GM04503 (cell line): ENCODE measurements around the gene EML2.
"Not testable (repeated sequence)": the region's sequence is repeated elsewhere in the genome, so short reads cannot be mapped to it uniquely, and the experiment has no call there.

Experiments
- DNase-seq: peaks from one replicate; pipeline ENCODE4 v3.0.0-alpha.2; 2012; ENCODE audit warnings: low read depth

The EML2 gene

DNA sequence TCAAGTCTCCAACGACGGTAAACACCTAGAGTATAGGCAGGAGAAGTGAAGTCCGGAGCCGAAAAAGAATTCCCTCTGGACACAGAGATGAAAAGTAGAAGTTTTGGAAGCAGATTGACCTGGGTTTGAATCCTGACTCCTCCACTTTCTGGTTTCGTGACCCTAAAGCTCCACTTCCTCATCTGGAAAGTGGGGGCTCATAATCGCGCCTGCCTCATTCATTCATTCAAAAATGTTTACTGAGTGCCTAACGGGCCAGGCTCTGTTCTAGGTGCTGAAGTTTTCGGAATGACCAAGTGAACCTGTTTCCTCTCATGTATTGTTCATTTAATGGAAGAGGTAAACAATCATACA is 7.1 kb upstream of the EML2 start:
- no peak for DNase-seq

- DNase-seq, result no peak
These were observed 6.6 kb upstream of the EML2 start for GRCh38 chr19:45645631-45646344.

DNA sequence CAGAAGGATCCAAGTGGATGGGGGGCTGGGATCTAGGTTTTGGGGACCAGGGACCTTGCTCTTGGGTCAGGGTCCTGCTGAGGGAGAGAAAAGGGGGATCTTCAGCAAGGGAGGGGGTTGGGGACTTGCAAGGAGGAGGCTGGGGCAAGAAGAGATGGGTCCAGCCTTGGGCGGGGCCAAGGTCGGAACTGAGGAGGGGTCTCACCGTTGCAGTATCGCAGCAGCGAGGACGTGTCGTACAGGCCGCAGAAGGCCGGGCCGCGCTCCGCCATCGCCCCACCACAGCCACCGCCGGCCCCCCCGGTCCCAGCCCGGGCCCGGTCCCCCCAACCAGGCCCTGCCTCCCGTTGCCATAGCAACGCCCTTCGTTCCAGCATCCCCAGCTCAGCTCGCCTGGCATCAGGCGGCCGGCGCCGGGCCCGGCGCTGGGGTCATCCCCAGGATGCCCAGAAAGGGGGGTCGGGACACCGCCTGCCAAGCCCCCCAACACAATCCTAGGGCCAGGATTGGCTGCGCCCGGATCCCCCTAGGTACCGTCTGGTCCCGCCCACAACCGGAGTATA is 6.0 kb upstream of the EML2 start:
- no peak for DNase-seq

DNA sequence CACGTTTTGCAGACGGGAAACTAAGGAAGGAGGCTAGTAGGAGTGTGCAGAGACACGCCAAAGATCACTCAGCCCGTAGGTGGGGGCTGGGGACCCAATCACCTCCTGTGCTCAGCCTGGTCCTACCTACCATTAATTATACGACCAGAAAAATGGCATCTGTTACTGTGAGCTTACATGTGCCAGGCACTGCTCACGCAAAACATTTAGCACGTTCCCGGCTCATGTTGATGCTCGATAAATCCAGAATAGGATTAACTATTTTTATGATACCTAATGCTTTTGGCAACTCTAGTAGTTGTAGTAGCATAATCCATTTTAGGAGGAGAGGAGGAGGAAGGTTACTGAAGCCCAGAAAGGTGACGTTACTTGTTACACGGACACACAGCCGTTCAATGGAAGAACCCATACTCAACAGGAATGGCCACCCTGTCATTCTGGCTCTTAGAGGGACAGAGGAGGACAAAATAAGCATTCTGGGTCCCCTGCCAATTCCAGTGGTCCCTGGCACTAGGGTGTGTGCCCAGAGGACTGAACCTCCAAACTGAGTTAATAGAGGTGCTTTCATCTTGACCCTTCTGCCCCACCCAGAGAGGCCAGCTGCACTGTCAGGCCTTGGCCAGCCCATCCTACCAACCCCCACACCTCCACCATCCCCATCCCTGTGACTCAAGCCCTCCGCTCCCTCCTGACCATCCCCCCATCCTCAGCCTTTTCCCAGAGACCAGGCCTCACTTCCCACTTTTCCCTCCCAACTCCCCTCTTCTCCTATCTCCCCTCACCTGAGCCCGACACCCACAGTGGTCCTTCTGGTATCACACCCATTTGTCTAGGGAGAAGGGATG is 5.0 kb upstream of the EML2 start:
- DNase-seq, result no peak

DNA sequence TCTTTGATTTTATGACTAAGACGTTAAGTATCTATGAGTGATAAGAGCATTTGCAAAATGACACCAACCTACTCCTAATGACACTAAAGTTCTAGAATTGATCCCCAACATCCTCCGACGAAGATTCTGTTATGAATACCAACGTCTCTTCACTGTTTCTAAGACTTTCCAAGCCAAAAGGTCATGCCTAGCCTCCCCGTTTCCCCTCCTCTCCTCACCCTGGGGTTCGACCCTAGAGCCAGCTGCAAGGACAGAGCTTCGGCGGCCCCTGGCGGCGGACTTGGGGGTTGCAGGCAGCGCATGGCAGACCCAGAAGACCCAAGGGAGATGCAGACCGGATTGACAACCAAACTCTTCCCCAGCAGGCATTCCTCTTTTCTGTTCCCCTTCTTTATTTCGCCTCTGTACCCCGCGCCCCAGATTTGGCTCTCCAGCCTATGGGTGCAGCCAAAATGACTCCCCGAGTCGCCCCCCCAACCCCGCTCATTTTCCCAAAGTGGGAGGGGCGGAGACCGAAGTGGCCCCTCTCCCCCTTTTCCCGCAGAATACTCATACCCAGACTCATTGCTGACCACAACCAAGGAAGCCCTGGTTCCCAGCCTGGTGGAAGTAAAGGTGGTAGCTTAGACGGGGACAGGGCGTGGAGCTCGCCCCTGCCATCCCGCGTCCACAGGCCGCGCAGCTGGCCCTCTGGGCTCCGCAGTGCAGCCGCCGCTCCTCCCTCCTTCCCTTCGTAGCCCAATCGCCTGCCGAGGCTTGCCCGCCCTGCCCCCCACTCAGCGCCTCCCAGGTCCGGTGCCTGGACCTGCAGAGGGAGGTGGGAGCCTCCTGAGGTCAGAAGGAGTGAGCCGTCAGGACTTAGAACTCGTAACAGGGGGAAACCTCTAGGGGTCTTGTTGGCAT is 4.1 kb upstream of the EML2 start:
- peak; percentile 31 for DNase-seq

DNA sequence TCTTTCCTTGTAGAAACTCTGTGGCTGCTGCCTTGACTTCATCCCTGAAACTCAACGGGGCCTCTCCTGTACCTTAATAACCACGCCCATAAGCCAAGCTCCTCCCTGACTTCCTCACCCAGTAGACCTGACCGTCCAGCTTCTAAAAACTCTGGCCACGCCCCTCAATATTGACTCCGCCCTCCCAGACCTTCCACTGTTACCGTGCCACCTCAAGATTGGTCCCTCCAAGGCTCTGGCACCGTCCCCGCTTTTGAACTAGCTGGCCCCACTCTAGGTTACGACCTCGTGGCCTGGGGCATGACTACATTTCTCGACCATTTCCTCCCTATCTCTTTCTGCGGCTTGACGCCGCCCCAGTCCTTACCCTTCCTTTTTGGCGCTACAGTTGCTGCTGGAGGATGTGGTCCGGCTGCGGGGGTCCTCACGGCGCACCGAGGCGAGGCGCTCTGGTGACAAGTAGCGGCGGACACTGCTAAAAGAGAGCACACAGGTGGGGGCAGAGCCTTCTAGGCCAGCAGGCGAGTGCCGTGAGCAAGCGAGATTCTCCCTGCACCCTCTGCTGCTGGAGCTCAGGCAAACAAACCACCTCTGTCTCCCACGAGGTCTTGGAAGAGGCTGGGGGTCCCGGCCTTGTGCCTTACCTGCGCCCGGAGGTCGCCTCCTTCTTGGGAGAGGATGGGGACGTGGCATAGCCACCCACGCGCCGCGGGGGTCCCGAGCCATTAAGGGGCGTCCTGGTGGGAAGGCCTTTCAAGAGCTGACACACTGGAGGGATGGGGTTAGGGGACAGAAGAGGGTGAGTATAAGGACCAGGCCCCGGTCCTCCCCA is 2.3 kb upstream of the EML2 start:
- no peak for DNase-seq

DNA sequence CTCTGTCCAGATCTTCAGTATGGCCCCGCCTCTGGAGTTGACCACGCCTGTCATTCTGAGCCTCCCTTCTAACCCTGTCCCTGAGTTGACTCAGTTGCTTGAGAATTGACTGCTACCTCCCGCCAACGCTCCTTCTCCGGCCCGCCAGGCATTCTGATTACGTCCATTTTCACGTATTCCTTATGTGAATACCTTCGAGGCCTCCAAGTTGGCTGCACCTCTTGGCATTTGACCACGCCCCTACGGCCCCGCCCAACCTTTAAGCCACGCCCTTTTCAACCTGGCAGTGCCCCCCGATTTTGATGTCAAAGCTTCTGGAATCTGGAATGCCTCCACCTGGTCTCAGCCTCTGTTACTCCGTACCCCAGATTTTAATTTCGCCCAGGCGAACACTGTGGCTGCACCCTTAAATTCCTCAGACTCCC is 1.7 kb upstream of the EML2 start:
- no peak for DNase-seq

DNA sequence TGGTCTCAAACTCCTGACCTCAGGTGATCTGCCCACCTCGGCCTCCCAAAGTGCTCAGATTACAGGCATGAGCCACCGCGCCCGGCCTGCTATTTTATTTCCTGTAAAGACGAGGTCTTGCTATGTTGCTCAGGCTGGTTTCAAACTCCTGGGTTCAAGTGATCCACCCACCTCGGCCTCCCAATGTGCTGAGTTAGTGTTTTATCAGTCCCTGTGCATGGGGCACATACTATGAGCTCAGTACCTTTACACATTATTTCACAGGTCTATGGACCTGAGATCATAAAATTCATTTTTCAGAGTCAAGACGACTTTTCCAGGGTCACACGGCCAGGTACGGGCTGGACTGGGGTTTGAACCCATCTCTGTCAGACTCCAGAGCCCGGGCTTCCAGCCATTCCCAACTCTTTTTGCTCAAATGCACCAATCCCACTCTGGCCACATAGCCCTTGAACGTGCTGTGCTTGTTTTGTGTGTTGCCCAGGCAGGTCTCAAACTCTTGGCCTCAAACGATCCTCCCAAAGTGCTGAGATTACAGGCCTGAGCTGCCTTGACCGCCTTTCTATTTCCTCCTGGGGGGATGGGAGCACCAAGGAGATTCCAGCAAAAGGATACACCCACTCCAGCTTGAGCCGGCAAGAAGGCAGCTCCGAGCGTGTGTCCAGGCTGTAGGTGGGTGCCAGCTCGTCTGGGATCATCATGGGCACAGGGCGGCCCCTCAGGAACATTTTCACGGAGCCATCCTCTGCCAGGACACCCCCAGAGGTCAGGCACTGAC is 1.1 kb downstream of the EML2 start:
- DNase-seq, result peak; percentile 30

DNA sequence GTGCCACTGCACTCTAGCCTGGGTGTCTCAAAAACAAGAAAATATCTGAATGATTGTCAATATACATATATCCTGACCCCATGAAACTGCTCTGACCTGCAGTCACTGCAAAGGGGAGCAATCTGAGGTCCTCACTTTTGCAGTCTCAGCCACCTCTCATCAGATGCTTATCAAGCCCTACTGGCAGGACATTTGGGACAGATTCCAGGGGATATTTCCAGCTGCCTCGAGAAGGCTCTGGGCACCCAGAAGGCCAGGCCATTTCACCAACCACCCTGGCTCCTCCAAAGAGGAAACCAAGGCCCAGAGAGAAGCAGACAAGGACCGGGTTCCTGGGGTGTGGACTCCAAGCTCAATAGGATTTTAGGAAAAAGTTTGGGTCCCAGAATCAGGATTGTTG is 2.3 kb downstream of the EML2 start:
- DNase-seq, result no peak

- no peak for DNase-seq
These were observed 2.9 kb downstream of the EML2 start for GRCh38 chr19:45636275-45636674.

- peak; percentile 80 for DNase-seq
These were observed 6.6 kb downstream of the EML2 start for GRCh38 chr19:45632468-45633196.

DNA sequence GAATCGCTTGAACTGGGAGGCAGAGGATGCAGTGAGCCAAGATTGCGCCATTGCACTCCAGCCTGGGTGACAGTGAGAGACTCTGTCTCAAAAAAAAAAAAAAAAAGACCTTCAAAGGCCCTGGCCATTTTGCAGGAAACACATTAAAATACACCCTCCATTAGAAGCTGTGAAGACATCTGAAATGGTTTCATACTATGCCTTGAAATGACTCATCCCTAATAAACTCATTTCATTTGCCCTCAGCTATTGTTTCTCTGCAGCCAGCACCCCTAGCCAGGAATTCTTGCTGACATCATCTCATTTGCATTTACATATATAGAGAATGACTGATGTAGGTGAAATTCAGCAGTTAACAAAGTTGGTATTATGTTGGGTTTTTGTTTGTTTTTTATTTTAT is 8.7 kb downstream of the EML2 start:
- DNase-seq, result peak; percentile 89

GRCh38 chr19:45629704-45630103 is 9.5 kb downstream of the EML2 start:
- DNase-seq, result no peak

- not testable (repeated sequence) for DNase-seq
These were observed 11.0 kb downstream of the EML2 start for GRCh38 chr19:45628219-45628618.

GRCh38 chr19:45623984-45624383 is 15.2 kb downstream of the EML2 start:
- no peak for DNase-seq

DNA sequence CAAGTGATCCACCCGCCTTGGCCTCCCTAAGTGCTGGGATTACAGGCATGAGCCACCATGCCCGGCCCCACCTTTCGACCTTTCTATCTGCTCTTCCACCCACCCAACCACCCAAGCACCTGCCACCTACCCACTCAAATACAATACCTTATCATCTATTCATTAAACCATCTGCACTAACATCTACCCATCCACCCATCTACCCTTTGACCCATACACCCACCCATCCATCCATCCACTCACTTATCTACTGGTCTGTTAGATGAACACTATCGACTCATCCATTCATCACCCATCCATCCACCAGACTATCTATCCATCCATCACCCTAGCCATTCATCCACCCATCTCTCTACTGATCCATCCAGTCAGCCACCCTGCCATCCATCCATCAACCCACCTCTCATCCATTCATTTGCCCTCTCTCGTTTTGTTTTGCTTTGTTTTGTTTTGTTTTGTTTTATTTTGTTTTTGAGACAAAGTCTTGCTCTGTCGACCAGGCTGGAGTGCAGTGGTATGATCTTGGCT is 17.2 kb downstream of the EML2 start:
- DNase-seq, result no peak

DNA sequence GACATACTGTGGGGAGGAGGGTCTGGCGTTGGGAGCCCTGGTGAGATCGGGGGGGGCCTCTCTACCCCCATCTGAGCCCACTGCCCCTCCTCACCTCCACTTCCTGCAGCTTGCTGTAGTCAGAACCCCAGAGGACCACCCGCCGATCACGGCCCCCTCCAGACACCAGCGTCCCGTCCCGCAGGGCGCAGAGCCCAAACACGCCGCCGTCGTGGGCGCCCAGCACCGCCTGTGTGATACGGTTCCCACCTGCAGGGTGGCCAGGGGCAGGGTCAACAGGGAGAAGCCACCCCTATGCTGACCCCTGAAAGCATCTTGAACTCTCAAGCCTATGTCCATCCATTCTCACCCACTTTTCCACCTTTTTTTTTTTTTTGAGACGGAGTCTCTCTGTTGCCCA is 17.8 kb downstream of the EML2 start:
- DNase-seq, result no peak

- DNase-seq, result no peak
These were observed 22.5 kb downstream of the EML2 start for GRCh38 chr19:45616704-45617017.

GRCh38 chr19:45615795-45616703 is 23.1 kb downstream of the EML2 start:
- no peak for DNase-seq
